GM19455 (cell line): ENCODE measurements around the gene SOX6.
"Not testable (repeated sequence)": the region's sequence is repeated elsewhere in the genome, so short reads cannot be mapped to it uniquely, and the experiment has no call there.

ENCODE experiments used
- ATAC-seq: cut with Tn5 transposase; IDR thresholded peaks from one replicate; pipeline ENCODE4 v1.9.1; 2021; ENCODE audit not compliant: unreplicated experiment

The SOX6 gene

GRCh38 chr11:16356057-16356760 lies at the start of gene SOX6:
Gene SOX6 (minus strand): TSS chr11:16356546. CDS start chr11:16341248, 15,298 bp downstream.
- no peak for ATAC-seq

GRCh38 chr11:16404781-16405285 lies 48.5 kb upstream of the SOX6 start:
- no peak for ATAC-seq

- no peak for ATAC-seq
These were observed 47.5 kb upstream of the SOX6 start for GRCh38 chr11:16403851-16404250.

- no peak for ATAC-seq
These were observed 47.1 kb upstream of the SOX6 start for GRCh38 chr11:16403448-16403803.

GRCh38 chr11:16402654-16403447 lies 46.5 kb upstream of the SOX6 start:
- no peak for ATAC-seq

- no peak for ATAC-seq
These were observed 41.0 kb upstream of the SOX6 start for GRCh38 chr11:16397390-16397789.

GRCh38 chr11:16395601-16396000 lies 39.3 kb upstream of the SOX6 start:
- ATAC-seq: no peak

GRCh38 chr11:16394947-16395346 lies 38.6 kb upstream of the SOX6 start:
- ATAC-seq: no peak

- ATAC-seq: no peak
These were observed 37.0 kb upstream of the SOX6 start for GRCh38 chr11:16393340-16393739.

- ATAC-seq: no peak
These were observed 36.3 kb upstream of the SOX6 start for GRCh38 chr11:16392616-16393015.

GRCh38 chr11:16390826-16391225 lies 34.5 kb upstream of the SOX6 start:
- not testable (repeated sequence) for ATAC-seq

GRCh38 chr11:16385099-16385498 lies 28.8 kb upstream of the SOX6 start:
- no peak for ATAC-seq

GRCh38 chr11:16382638-16383380 lies 26.5 kb upstream of the SOX6 start:
- no peak for ATAC-seq

GRCh38 chr11:16382186-16382585 lies 25.8 kb upstream of the SOX6 start:
- ATAC-seq: no peak

GRCh38 chr11:16380941-16381568 lies 24.7 kb upstream of the SOX6 start:
- ATAC-seq: no peak

- no peak for ATAC-seq
These were observed 22.6 kb upstream of the SOX6 start for GRCh38 chr11:16378906-16379305.

GRCh38 chr11:16377746-16378145 lies 21.4 kb upstream of the SOX6 start:
- ATAC-seq: no peak

GRCh38 chr11:16375664-16376063 lies 19.3 kb upstream of the SOX6 start:
- ATAC-seq: not testable (repeated sequence)

- ATAC-seq: no peak
These were observed 17.4 kb upstream of the SOX6 start for GRCh38 chr11:16373768-16374167.

GRCh38 chr11:16372355-16372754 lies 16.0 kb upstream of the SOX6 start:
- no peak for ATAC-seq

GRCh38 chr11:16367252-16367651 lies 10.9 kb upstream of the SOX6 start:
- no peak for ATAC-seq
